Cardiac muscle cell (in vitro differentiated cells and primary cell): ENCODE measurements around the gene RAB36. TPM values are rescaled to one million over a fixed set of nuclear protein-coding genes. Genes with fewer than 3 reads are reported as not detected.

Experiments used
- DNase-seq, 2 donors: peaks; one replicate each; pipeline versions ENCODE4 v3.0.0 to v3.0.0-alpha.2; 2010 to 2017; ENCODE audit warnings: low read depth in 1 of 2, low spot score in 1 of 2
- H3K27ac ChIP-seq: fragments of 200-600 bp; sonication (generic); 2 replicates; pipeline ENCODE4 v1.5.1; 2016
- H3K27me3 ChIP-seq: fragments of 200-600 bp; sonication (generic); 2 replicates; pipeline ENCODE4 v1.6.0; 2016; ENCODE audit warnings: control low read depth
- H3K36me3 ChIP-seq: fragments of 200-600 bp; sonication (generic); 2 replicates; pipeline ENCODE4 v1.5.1; 2016; ENCODE audit warnings: control low read depth
- H3K4me1 ChIP-seq: fragments of 200-600 bp; sonication (generic); 2 replicates; pipeline ENCODE4 v1.8.1; 2017; ENCODE audit warnings: low read depth, mild to moderate bottlenecking, mixed run types
- H3K4me3 ChIP-seq: fragments of 200-600 bp; sonication (generic); 2 replicates; pipeline ENCODE4 v1.5.1; 2016; ENCODE audit warnings: mild to moderate bottlenecking
- H3K9me3 ChIP-seq: fragments of 200-600 bp; sonication (generic); 2 replicates; pipeline ENCODE4 v1.5.1; 2017; ENCODE audit warnings: low read depth, mild to moderate bottlenecking, control low read depth
- polyA plus RNA-seq: library from polyadenylated mRNA; unstranded; fragments of >200 nt; fragmentation: Nextera tagmentation; extraction: Ambion mirVana; gene quantifications from 2 replicates; pipeline ENCODE4 v1.2.1, GENCODE V29; 2016
- total RNA-seq: library from RNA; depleted of rRNA; stranded (reverse); fragments of >200 nt; gene quantifications from 2 replicates; pipeline ENCODE4 v1.2.3, GENCODE V29; 2016
- TF ChIP-seq, protein P1 (sequence below): IDR thresholded peaks from 2 replicates; pipeline ENCODE4 v1.5.1; 2012; ENCODE audit warnings: low read depth, mild to moderate bottlenecking, low read length

Gene RAB36
- total and polyA plus RNA-seq, 2 experiments from 2014 or later = 2.9 to 6.7 TPM

GRCh38 chr22:23147617-23148387 lies 2.5 kb downstream of the RAB36 start:
- TF ChIP-seq, protein P1, sequence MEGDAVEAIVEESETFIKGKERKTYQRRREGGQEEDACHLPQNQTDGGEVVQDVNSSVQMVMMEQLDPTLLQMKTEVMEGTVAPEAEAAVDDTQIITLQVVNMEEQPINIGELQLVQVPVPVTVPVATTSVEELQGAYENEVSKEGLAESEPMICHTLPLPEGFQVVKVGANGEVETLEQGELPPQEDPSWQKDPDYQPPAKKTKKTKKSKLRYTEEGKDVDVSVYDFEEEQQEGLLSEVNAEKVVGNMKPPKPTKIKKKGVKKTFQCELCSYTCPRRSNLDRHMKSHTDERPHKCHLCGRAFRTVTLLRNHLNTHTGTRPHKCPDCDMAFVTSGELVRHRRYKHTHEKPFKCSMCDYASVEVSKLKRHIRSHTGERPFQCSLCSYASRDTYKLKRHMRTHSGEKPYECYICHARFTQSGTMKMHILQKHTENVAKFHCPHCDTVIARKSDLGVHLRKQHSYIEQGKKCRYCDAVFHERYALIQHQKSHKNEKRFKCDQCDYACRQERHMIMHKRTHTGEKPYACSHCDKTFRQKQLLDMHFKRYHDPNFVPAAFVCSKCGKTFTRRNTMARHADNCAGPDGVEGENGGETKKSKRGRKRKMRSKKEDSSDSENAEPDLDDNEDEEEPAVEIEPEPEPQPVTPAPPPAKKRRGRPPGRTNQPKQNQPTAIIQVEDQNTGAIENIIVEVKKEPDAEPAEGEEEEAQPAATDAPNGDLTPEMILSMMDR = no peak
- Histone ChIP-seq H3K4me1 (no peaks in the 10 kb centered on the region), H3K9me3 (no peaks in the 10 kb centered on the region), H3K36me3 (no peaks in the 10 kb centered on the region), H3K27ac (no peak overlapping the region), H3K27me3 (no peaks in the 10 kb centered on the region), H3K4me3 (no peak overlapping the region)
- DNase-seq = peak in 1 of 2 donors; percentile 92

DNA sequence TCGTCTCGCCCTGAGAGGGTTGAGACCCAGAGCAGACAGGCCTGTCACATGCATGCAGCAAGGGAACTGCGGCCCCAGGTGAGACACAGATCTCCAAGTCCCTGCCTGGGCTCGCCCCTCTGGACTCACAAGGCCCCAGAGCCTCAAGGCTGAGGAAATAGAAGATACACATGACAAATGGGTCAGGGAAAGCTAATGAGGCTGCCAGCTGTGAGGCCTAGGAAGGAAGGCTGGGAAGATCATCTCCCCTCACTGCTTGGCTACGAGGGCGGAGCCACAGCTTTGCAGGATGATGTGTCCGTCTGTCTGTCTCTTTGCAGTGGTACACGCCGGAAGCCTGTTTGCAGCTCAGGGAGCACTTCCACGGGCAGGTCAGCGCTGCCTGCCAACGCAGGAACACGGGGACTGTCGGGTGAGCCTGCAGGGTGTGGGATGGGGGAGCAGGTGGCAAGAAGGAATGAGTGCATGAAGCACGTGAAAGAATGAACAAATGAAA lies 4.5 kb downstream of the RAB36 start:
- Histone ChIP-seq H3K27ac (no peak overlapping the region), H3K4me1 (no peaks in the 10 kb centered on the region)
- TF ChIP-seq, protein P1 = no peak

DNA sequence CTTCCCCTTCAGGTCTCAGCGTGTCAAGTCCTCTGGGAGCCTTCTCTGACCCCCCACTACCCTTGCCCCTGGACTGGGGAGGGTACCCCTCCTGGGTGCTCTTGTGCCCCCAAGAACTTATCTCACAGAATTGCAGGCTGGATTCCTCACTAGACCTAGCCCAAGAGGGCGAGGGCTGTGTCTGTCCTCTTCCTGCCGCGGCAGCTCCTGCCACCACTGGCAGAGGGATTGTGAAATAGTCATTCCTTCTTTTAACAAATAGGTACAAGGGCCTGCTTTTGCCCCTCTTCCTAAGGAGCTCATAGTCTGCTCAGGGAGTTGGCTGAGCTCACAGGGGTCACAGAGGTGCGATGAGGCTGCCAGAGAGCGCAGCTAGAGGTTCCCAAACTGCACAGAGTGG lies 5.5 kb downstream of the RAB36 start:
- no peak overlapping the region for H3K27ac ChIP-seq
- TF ChIP-seq, protein P1 = no peak
- no peaks in the 10 kb centered on the region for H3K27me3 ChIP-seq

More for the DNA sequence above, 4.5 kb downstream of the RAB36 start:
- Histone ChIP-seq H3K9me3 (no peaks in the 10 kb centered on the region), H3K4me3 (no peak overlapping the region), H3K36me3 (no peaks in the 10 kb centered on the region), H3K27me3 (no peaks in the 10 kb centered on the region)
- no peak for DNase-seq

DNA sequence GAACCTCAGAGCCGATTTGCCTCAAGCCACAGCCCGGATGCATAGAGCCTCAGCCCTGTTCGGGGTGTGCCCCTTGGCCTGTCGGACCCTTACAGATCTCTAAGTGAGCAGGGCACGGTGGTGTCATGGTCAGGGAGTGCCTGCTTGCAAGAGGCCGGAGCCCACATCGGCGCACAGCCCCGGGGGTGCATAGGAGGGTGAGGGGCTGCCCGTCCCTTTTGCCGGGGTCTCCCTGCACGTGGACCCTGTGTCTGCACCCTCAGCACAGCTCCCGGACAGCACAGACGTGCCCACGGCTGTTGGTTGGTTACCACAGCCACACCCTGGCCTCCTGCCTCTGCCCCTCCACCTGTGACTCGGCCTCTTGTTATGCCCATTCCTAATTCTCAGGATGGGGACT lies 6.5 kb downstream of the RAB36 start:
- TF ChIP-seq, protein P1 = no peak
- no peaks in the 10 kb centered on the region for H3K36me3 ChIP-seq

More for the DNA sequence above, 5.5 kb downstream of the RAB36 start:
- H3K36me3 ChIP-seq = no peaks in the 10 kb centered on the region
- H3K4me3 ChIP-seq = no peak overlapping the region
- DNase-seq = no peak
- H3K9me3 ChIP-seq = no peaks in the 10 kb centered on the region
- no peaks in the 10 kb centered on the region for H3K4me1 ChIP-seq

GRCh38 chr22:23152238-23153114 lies 7.2 kb downstream of the RAB36 start:
- DNase-seq = no peak
- no peak overlapping the region for H3K4me3 ChIP-seq
- no peaks in the 10 kb centered on the region for H3K27me3 ChIP-seq
- no peak overlapping the region for H3K27ac ChIP-seq
- TF ChIP-seq, protein P1 = no peak
- no peaks in the 10 kb centered on the region for H3K36me3 ChIP-seq
- H3K9me3 ChIP-seq = no peaks in the 10 kb centered on the region
- H3K4me1 ChIP-seq = no peaks in the 10 kb centered on the region

More for the DNA sequence above, 6.5 kb downstream of the RAB36 start:
- no peak overlapping the region for H3K27ac ChIP-seq
- no peaks in the 10 kb centered on the region for H3K9me3 ChIP-seq
- H3K27me3 ChIP-seq = no peaks in the 10 kb centered on the region
- H3K4me3 ChIP-seq = no peak overlapping the region
- no peak for DNase-seq
- no peaks in the 10 kb centered on the region for H3K4me1 ChIP-seq
